ENCODE data around the gene DAAM2. TPM values are rescaled to one million over a fixed set of nuclear protein-coding genes. Genes with fewer than 3 reads are reported as not detected.

The DAAM2 gene
- total RNA-seq, 4 donors from 2014 or later: 3.7 to 55.9 (median 11.9) TPM

GRCh38 chr6:39897698-39898097, 105.5 kb downstream of the DAAM2 start:
- Histone ChIP-seq H3K4me3 (no peak overlapping the region), H3K9me3 (no peaks in the 10 kb centered on the region), H3K27me3 (no peaks in the 10 kb centered on the region), H3K4me1 (no peaks in the 10 kb centered on the region), H3K36me3 (peaks cover 0 to 12% (median 0%) of the 10 kb centered on the region in 3 donors), H3K27ac (no peak overlapping the region)
- DNase-seq: no peak
- intact Hi-C loops (cut with DNase I): no loop called here
- WGBS, 2 donors: 57 to 67% methylated on average over 3 of the region's 3 CpGs
- no peak for TF ChIP-seq CTCF (IDR thresholded peaks at IDR 0.05)
- no peak for TF ChIP-seq POLR2A (IDR thresholded peaks at IDR 0.05)

GRCh38 chr6:39898625-39899024, 106.4 kb downstream of the DAAM2 start:
- no peak overlapping the region for H3K4me3 ChIP-seq
- no peak for DNase-seq
- no peaks in the 10 kb centered on the region for H3K27me3 ChIP-seq
- H3K36me3 ChIP-seq: peaks cover 0 to 12% (median 0%) of the 10 kb centered on the region in 3 donors
- H3K4me1 ChIP-seq: no peaks in the 10 kb centered on the region
- TF ChIP-seq CTCF (IDR thresholded peaks at IDR 0.05) (no peak), POLR2A (IDR thresholded peaks at IDR 0.05) (no peak)
- H3K27ac ChIP-seq: no peak overlapping the region
- intact Hi-C loops (cut with DNase I): no loop called here
- 92 to 100% methylated on average over 1 to 4 of the region's 4 CpGs for WGBS, 2 donors
- no peaks in the 10 kb centered on the region for H3K9me3 ChIP-seq

- H3K27ac ChIP-seq: no peak overlapping the region
- H3K27me3 ChIP-seq: no peaks in the 10 kb centered on the region
- H3K4me1 ChIP-seq: no peaks in the 10 kb centered on the region
- intact Hi-C loops (cut with DNase I): no loop called here
- WGBS, 2 donors: 86% methylated on average over 7 to 8 of the region's 10 CpGs
- H3K9me3 ChIP-seq: no peaks in the 10 kb centered on the region
- H3K4me3 ChIP-seq: no peak overlapping the region
- TF ChIP-seq POLR2A (IDR thresholded peaks at IDR 0.05): no peak
- TF ChIP-seq CTCF (IDR thresholded peaks at IDR 0.05): no peak
- peaks cover 0 to 12% (median 0%) of the 10 kb centered on the region in 3 donors for H3K36me3 ChIP-seq
- DNase-seq: no peak
Observed at GRCh38 chr6:39899554-39900295, 107.5 kb downstream of the DAAM2 start.

- H3K36me3 ChIP-seq: peaks cover 0 to 16% (median 0%) of the 10 kb centered on the region in 3 donors
- intact Hi-C loops (cut with DNase I): no loop called here
- no peaks in the 10 kb centered on the region for H3K9me3 ChIP-seq
- H3K27ac ChIP-seq: peak overlapping the region in 1 of 4 donors; percentile 14
- H3K4me1 ChIP-seq: no peaks in the 10 kb centered on the region
- no peaks in the 10 kb centered on the region for H3K27me3 ChIP-seq
- H3K4me3 ChIP-seq: no peak overlapping the region
- no peak for TF ChIP-seq POLR2A (IDR thresholded peaks at IDR 0.05)
- 67 to 73% methylated on average over 6 to 10 of the region's 10 CpGs for WGBS, 2 donors
- DNase-seq: no peak
Observed at GRCh38 chr6:39901116-39901655, 109.0 kb downstream of the DAAM2 start.

GRCh38 chr6:39901670-39902069, 109.5 kb downstream of the DAAM2 start:
- TF ChIP-seq POLR2A (IDR thresholded peaks at IDR 0.05): no peak

GRCh38 chr6:39902136-39902535, 110.0 kb downstream of the DAAM2 start:
- no peak for DNase-seq
- Histone ChIP-seq H3K9me3 (no peaks in the 10 kb centered on the region), H3K27ac (no peak overlapping the region), H3K27me3 (no peaks in the 10 kb centered on the region), H3K4me3 (no peak overlapping the region), H3K36me3 (peaks cover 0 to 25% (median 0%) of the 10 kb centered on the region in 3 donors), H3K4me1 (no peaks in the 10 kb centered on the region)
- TF ChIP-seq POLR2A (IDR thresholded peaks at IDR 0.05) (no peak), CTCF (IDR thresholded peaks at IDR 0.05) (no peak)
- 80 to 86% methylated on average over 1 of the region's 2 CpGs for WGBS, 2 donors
- intact Hi-C loops (cut with DNase I): no loop called here

More at GRCh38 chr6:39901670-39902069, 109.5 kb downstream of the DAAM2 start:
- H3K4me1 ChIP-seq: no peaks in the 10 kb centered on the region
- H3K4me3 ChIP-seq: no peak overlapping the region
- H3K36me3 ChIP-seq: peaks cover 0 to 21% (median 0%) of the 10 kb centered on the region in 3 donors
- H3K27ac ChIP-seq: peak overlapping the region in 1 of 4 donors; percentile 14
- no peaks in the 10 kb centered on the region for H3K27me3 ChIP-seq
- no peaks in the 10 kb centered on the region for H3K9me3 ChIP-seq
- no peak for DNase-seq
- WGBS, 2 donors: 87 to 93% methylated on average over 9 to 18 of the region's 19 CpGs
- intact Hi-C loops (cut with DNase I): no loop called here

Data from esophagus squamous epithelium (tissue), 5 donors.